ENCODE results near the gene HHIPL2.

DNA sequence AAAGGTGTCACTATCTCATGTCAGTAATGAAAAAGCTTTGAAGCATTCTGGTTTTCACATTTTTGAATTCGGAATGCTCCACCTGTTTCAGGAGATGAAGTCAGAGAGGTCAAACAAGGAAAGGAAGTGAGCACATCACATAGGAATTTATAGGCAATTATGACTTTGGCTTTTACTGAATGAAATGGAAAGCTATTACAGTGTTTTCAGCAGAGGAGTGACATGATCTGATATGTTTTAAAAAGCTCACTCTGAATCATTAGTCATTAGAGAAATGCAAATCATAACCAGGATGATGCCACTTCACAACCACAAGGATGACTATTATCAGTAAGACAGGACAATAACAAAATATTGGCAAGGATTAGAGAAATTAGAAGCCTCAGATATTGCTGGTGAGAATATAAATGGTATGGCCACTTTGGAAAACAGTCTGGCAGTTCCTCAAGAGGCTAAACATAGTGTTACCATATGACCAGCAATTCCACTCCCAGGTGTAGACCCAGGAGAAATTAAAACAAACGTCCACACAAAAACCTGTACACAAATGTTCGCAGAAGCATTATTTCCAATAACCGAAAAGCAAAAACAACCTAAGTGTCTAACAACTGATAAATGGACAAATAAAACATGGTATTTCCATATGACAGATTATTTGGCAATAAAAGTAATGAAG, 34.3 kb upstream of the HHIPL2 start:
- no peak for TF ChIP-seq EP300 (IDR thresholded peaks at IDR 0.05)
- no peak for TF ChIP-seq POLR2AphosphoS5 (IDR thresholded peaks at IDR 0.05)
